ENCODE measurements around the gene MAPKAPK3. TPM values are rescaled to one million over a fixed set of nuclear protein-coding genes. Genes with fewer than 3 reads are reported as not detected.

The MAPKAPK3 gene
- total RNA-seq, 1 experiment from 2014 or later = 88.2 TPM

GRCh38 chr3:50603261-50604109 is 13.5 kb upstream of the MAPKAPK3 start:
- H3F3A ChIP-seq (ENCODE audit: insufficient read depth, low read depth) = peaks cover 9% of the 10 kb centered on the region; the same call in 1 of the 2 replicates
- no peaks in the 10 kb centered on the region for H3K79me2 ChIP-seq (ENCODE audit: low read depth)
- H2AFZ ChIP-seq = no peak overlapping the region
- DNase-seq = no peak
- no TSS peak for BruUV-seq (replicated peaks)
- no peak overlapping the region for H3K27ac ChIP-seq
- no peak overlapping the region for H3K4me3 ChIP-seq
- peak overlapping the region; percentile 42; the same call in 1 of the 2 replicates for H3K4me2 ChIP-seq
- ChIA-PET POLR2A (ENCODE audit: unreplicated experiment) (no interaction called here), CTCF (interaction anchor here (0.9 kb wide), 1 partner anchor 37 kb away, joined by 3 read pairs; no protein-coding TSS in a partner anchor)
- H4K20me1 ChIP-seq (ENCODE audit: insufficient read depth) = no peaks in the 10 kb centered on the region
- H3K27me3 ChIP-seq (ENCODE audit: insufficient read depth, low read depth) = no peaks in the 10 kb centered on the region
- TF ChIP-seq EZH2 (IDR thresholded peaks at IDR 0.05; ENCODE audit: low read depth) (no peak), CTCF (conservative IDR thresholded peaks at IDR 0.05) (no peak)
- no peaks in the 10 kb centered on the region for H3K9me2 ChIP-seq (ENCODE audit: insufficient read depth)
- intact Hi-C loops (cut with micrococcal nuclease; ENCODE audit: unreplicated experiment) = loop anchor here (2.0 kb wide), 1 partner anchor 339 kb away; no protein-coding TSS in a partner anchor
- no peaks in the 10 kb centered on the region for H3K9me3 ChIP-seq (ENCODE audit: insufficient read depth, low read depth)
- no peaks in the 10 kb centered on the region for H3K36me3 ChIP-seq (ENCODE audit: low read depth)
- H3K4me1 ChIP-seq (replicated peaks; ENCODE audit: insufficient read depth) = peaks cover 50% of the 10 kb centered on the region

- Histone ChIP-seq H3K4me1 (replicated peaks; ENCODE audit: insufficient read depth) (peaks cover 50% of the 10 kb centered on the region), H3K27ac (no peak overlapping the region), H3K4me3 (no peak overlapping the region), H3K9me3 (ENCODE audit: insufficient read depth, low read depth) (no peaks in the 10 kb centered on the region), H4K20me1 (ENCODE audit: insufficient read depth) (no peaks in the 10 kb centered on the region), H3K36me3 (ENCODE audit: low read depth) (no peaks in the 10 kb centered on the region), H3K9me2 (ENCODE audit: insufficient read depth) (no peaks in the 10 kb centered on the region), H3K4me2 (no peak overlapping the region), H3K79me2 (ENCODE audit: low read depth) (no peaks in the 10 kb centered on the region), H3F3A (ENCODE audit: insufficient read depth, low read depth) (peaks cover 9% of the 10 kb centered on the region; the same call in 1 of the 2 replicates), H3K27me3 (ENCODE audit: insufficient read depth, low read depth) (no peaks in the 10 kb centered on the region), H2AFZ (no peak overlapping the region)
- ChIA-PET POLR2A (ENCODE audit: unreplicated experiment) (no interaction called here), CTCF (interaction anchor here (0.7 kb wide), 1 partner anchor 767 kb away, joined by 3 read pairs; no protein-coding TSS in a partner anchor)
- no TSS peak for BruUV-seq (replicated peaks)
- intact Hi-C loops (cut with micrococcal nuclease; ENCODE audit: unreplicated experiment) = loop anchor here (2.0 kb wide), 1 partner anchor 339 kb away; no protein-coding TSS in a partner anchor
- DNase-seq = no peak
- TF ChIP-seq EZH2 (IDR thresholded peaks at IDR 0.05; ENCODE audit: low read depth) = no peak
- no peak for TF ChIP-seq CTCF (conservative IDR thresholded peaks at IDR 0.05)
These were observed 12.8 kb upstream of the MAPKAPK3 start for GRCh38 chr3:50604110-50604621.

- Histone ChIP-seq H3K9me3 (ENCODE audit: insufficient read depth, low read depth) (no peaks in the 10 kb centered on the region), H3K9me2 (ENCODE audit: insufficient read depth) (no peaks in the 10 kb centered on the region), H3K4me2 (peak overlapping the region; percentile 33), H2AFZ (no peak overlapping the region), H3K36me3 (ENCODE audit: low read depth) (no peaks in the 10 kb centered on the region), H3K79me2 (ENCODE audit: low read depth) (no peaks in the 10 kb centered on the region), H3K4me3 (no peak overlapping the region), H4K20me1 (ENCODE audit: insufficient read depth) (no peaks in the 10 kb centered on the region), H3K27me3 (ENCODE audit: insufficient read depth, low read depth) (no peaks in the 10 kb centered on the region), H3F3A (ENCODE audit: insufficient read depth, low read depth) (peaks cover 9% of the 10 kb centered on the region; the same call in 1 of the 2 replicates), H3K4me1 (replicated peaks; ENCODE audit: insufficient read depth) (peaks cover 50% of the 10 kb centered on the region), H3K27ac (peak overlapping the region; percentile 32; the same call in 1 of the 2 replicates)
- POLR2A ChIA-PET (ENCODE audit: unreplicated experiment) = no interaction called here
- intact Hi-C loops (cut with micrococcal nuclease; ENCODE audit: unreplicated experiment) = loop anchor here (2.0 kb wide), 1 partner anchor 340 kb away; no protein-coding TSS in a partner anchor
- TF ChIP-seq CTCF (conservative IDR thresholded peaks at IDR 0.05) (no peak), EZH2 (IDR thresholded peaks at IDR 0.05; ENCODE audit: low read depth) (no peak)
- TSS peak; percentile 13 for BruUV-seq (replicated peaks)
- CTCF ChIA-PET = interaction anchor here (0.7 kb wide), 1 partner anchor 767 kb away, joined by 3 read pairs; no protein-coding TSS in a partner anchor
- DNase-seq = peak; percentile 74 to 89
These were observed 12.0 kb upstream of the MAPKAPK3 start for GRCh38 chr3:50604628-50605588.
